Endometrial microvascular endothelial cells (primary cell): Measurements from ENCODE around the gene ATP5PO. TPM values are rescaled to one million over a fixed set of nuclear protein-coding genes. Genes with fewer than 3 reads are reported as not detected.
"Not testable (repeated sequence)": the region's sequence is repeated elsewhere in the genome, so short reads cannot be mapped to it uniquely, and the experiment has no call there.

ENCODE experiments used
- in situ Hi-C: cut with HindIII; loops from 2 replicates; pipeline ENCODE4 v1.10.0; 2017; ENCODE audit warnings: low sequenced_read_pairs, low pct_unique_long_range_greater_than_20kb; ENCODE audit errors: inconsistent ontology term
- total RNA-seq: library from RNA; depleted of rRNA; stranded (reverse); fragments of >200 nt; gene quantifications from one replicate; pipeline ENCODE4 v1.2.3, GENCODE V29; 2015; ENCODE audit errors: inconsistent ontology term

ATP5PO gene
- total RNA-seq, 1 donor from 2014 or later: 258 TPM

- in situ Hi-C loops: no loop called here
These were observed 27.7 kb upstream of the ATP5PO start for GRCh38 chr21:33943293-33943692.

DNA sequence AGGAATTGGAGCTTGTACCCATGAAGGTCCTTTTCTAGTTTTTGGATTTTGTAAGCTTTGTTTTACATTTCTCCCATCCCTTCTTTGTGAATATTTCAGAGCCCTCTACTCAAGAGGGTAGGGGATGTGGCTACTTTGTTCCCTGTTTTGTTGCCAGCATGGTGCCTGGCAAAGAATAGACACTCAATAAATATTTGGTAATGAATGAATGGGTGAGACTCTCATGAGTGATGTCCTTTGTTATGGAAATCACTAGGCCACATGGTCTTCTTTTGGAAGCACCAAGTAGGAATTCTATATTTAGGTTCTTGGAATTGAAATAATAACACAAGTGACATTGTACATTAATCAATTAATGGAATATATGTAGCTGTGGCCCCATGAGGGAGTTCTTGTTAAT is 26.8 kb upstream of the ATP5PO start:
- in situ Hi-C loops: no loop called here

DNA sequence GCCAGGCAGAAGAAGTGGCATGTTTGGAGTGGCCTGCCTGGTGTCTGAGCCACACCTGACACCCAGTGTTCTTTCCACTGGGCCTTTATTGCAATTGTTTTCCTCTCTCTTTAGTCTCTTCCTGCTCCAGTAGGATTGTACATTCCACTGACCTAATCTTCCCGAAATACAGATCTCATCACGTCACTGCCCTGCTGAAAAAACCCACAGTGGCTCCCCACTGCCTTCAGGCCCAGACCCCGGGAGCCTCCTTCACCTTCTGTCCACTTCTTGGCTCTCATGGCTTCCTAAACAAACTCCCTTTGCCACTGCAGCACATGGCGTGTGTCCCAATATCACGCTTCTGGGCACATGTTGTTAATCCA is 25.3 kb upstream of the ATP5PO start:
- in situ Hi-C loops: no loop called here

DNA sequence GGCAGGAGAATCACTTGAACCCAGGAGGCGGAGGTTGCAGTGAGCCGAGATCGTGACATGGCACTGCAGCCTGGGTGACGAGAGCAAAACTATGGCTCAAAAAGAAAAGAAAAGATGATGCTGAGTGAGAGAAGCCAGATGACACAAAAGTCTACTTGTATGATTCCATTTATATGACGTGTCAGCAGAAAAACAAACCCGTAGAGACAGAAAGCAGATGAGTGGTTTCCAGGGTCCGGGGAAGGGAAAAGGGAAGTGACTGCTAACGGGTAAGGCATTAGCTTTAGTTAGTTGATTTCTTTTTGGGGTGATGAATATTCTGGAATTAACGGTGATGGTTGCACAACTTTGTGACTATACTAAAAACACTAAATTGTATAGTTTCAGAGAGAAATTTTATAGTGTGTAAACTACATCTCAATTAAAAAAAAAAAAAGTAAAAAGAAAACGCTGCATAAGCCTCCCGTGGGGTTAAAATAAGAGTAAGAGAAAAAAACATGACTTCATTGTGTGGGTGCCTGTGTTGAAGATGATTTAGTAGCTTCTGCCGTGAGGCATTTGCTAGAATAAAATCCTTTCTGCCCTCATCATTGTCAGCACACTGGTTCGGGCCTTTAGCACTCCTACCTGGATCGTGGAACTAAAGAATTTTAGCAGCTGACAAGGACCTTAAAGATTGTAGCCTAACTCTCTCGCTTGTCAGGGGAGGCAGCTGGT is 24.7 kb upstream of the ATP5PO start:
- in situ Hi-C loops: no loop called here

- in situ Hi-C loops: no loop called here
These were observed 23.6 kb upstream of the ATP5PO start for GRCh38 chr21:33939226-33939625.

DNA sequence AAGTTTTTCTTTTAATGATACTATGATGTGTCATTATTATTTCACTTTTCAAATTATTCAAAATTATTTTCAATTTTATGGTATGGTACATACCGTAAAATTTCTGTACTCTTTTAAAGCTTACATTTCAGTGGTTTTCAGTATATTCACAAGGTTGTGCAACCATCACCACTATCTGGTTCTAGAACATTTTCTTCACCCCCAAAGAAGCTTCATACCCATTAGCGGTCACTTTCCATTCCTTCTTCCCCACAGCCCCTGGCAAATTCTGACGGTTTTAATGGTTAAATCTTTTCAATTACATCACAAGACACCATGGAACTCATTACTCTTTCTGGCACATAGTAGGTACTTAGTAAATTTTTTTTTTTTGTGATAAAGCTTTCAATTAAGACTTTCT is 22.8 kb upstream of the ATP5PO start:
- in situ Hi-C loops: no loop called here

DNA sequence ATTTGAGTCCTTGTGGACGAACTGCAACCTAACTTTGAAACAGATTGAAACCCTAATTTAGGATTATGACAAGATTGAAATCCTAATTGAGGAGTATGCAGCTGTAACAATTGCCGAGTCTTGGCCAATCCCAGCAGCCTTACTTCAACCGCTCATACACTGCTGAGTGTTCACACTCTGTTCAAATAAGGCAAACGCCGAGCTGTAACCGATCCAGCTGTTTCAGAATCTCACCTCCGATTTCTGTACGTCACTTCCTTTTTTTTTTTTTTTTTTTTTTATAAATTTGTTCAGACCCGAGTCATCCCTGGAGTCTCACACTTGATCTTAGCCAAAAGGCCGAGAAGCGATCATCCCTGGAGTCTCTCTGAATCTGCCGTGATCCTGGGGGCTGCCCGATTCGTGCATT is 22.3 kb upstream of the ATP5PO start:
- in situ Hi-C loops: no loop called here

- in situ Hi-C loops: no loop called here
These were observed 21.5 kb upstream of the ATP5PO start for GRCh38 chr21:33937146-33937545.

DNA sequence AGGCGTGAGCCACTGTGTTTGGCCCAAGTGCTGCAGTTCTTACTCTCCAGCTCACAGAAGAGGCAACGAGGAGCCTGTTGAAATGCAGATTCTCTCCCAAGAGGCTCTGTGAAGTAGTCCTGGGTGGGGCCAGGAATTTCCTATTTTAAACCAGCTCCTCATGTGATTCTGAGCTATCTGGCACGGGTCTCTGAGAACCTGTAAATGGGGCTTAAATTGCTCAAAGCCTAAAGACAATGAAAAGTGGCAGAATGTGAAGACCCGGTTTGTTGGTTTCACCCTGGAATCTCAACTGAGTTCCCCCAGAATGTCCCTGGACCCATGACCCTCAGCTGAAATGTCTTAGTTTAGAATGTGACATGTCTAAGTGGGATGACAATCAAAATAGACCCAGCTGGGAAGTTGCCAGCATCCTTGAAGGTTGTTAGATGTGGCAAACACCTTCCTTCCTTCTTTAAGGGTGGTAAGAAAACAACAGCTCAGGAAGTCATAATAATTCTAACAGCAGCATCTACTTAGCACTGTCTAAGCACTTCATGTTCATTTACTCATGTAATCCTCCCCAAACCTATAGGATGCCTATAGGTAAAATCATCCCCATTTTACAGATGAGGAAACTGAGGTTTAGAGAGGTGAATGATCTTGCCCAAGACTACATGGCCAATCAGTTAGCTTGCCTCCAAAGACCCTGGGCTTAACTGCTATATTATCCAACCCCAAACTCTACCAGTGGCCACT is 20.9 kb upstream of the ATP5PO start:
- in situ Hi-C loops: no loop called here

- in situ Hi-C loops: no loop called here
These were observed 17.1 kb upstream of the ATP5PO start for GRCh38 chr21:33932731-33933130.

- in situ Hi-C loops: no loop called here
These were observed 16.3 kb upstream of the ATP5PO start for GRCh38 chr21:33931799-33932390.

DNA sequence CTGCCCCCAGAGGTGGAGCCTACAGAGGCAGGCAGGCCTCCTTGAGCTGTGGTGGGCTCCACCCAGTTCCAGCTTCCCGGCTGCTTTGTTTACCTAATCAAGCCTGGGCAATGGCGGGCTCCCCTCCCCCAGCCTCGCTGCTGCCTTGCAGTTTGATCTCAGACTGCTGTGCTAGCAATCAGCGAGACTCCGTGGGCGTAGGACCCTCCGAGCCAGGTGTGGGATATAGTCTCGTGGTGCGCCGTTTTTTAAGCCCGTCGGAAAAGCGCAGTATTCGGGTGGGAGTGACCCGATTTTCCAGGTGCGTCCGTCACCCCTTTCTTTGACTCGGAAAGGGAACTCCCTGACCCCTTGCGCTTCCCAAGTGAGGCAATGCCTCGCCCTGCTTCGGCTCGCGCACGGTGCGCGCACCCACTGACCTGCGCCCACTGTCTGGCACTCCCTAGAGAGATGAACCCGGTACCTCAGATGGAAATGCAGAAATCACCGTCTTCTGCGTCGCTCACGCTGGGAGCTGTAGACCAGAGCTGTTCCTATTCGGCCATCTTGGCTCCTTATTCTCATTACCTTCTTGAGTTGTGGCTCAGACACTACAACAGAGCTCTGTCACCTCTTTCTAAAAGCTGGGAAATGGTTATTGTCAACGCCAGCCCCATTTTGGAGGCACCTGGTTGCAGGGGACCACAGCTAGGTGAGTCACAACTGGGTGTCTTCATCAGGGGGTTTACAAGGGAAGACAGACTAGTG is 15.6 kb upstream of the ATP5PO start:
- in situ Hi-C loops: not testable (repeated sequence)

- in situ Hi-C loops: not testable (repeated sequence)
These were observed 10.6 kb upstream of the ATP5PO start for GRCh38 chr21:33926248-33926647.

- in situ Hi-C loops: no loop called here
These were observed 9.1 kb upstream of the ATP5PO start for GRCh38 chr21:33924766-33925100.

- in situ Hi-C loops: no loop called here
These were observed 8.6 kb upstream of the ATP5PO start for GRCh38 chr21:33924079-33924765.

DNA sequence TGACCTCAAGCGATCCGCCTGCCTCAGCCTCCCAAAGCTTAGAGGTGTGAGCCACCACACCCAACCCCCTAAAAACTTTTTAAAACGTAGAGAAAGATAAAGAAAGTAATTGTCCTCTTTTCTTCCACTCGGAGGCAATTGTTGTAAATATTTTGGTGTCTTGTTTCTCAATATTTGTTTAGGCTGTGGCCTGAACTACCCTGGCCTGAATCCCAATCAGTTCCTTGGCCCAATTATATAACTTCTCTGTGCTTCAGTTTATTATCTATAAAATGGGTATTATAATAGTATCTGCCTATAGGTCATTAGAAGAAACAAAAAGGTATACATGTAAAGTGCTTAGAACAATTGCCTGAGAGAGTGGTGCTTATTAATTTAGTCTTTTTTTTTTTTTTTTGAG is 1.8 kb upstream of the ATP5PO start:
- in situ Hi-C loops: no loop called here

- in situ Hi-C loops: no loop called here
These were observed 580 bp upstream of the ATP5PO start for GRCh38 chr21:33916200-33916567.

DNA sequence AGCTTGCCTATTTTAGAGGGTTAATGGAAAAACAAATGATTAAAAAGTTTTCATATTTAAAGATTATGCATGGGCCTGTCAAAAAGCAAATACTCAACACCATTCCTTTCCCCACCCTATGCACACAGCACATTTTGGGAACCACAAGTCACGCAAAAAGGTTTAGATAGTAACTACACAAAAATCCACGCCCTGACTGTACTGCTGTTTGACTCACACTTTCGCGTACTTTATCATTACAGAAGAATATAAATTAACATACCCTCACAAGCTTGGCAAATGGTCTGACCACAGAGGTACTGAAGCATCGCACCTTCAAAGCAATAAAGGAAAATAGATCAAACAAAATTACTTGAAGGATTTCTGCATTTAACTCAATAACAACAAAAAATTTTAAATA is 1.4 kb downstream of the ATP5PO start:
- in situ Hi-C loops: no loop called here

GRCh38 chr21:33909756-33910155 is 5.8 kb downstream of the ATP5PO start:
- in situ Hi-C loops: no loop called here
